Omental fat pad (tissue), 4 donors: ENCODE results near the gene CMTM2. TPM values are rescaled to one million over a fixed set of nuclear protein-coding genes. Genes with fewer than 3 reads are reported as not detected.

Experiments
- ATAC-seq: fragments of 150-250 bp; one replicate; pipeline ENCODE4 v1.9.1; 2016; ENCODE audit warnings: mild to moderate bottlenecking, moderate library complexity; ENCODE audit not compliant: low FRiP score
- DNase-seq: peaks from one replicate; pipeline ENCODE4 v3.0.0-alpha.2; 2019; ENCODE audit warnings: low spot score
- total RNA-seq, 4 donors: library from RNA; depleted of rRNA; stranded (reverse); fragments of >200 nt; gene quantifications; one replicate each; pipeline ENCODE4 v1.1.0, GENCODE V29; 2016
- TF ChIP-seq, protein P1 (sequence below), 3 donors: fragments of 450-650 bp; IDR thresholded peaks; one replicate each; pipeline ENCODE4 v1.5.1; 2016 to 2017; ENCODE audit warnings: antibody characterized with exemption in 3 of 3, mild to moderate bottlenecking in 3 of 3, moderate library complexity in 2 of 3

The CMTM2 gene
- total RNA-seq, 4 donors from 2014 or later, result 1.1 to 5.7 (median 1.2) TPM; not detected in 1

DNA sequence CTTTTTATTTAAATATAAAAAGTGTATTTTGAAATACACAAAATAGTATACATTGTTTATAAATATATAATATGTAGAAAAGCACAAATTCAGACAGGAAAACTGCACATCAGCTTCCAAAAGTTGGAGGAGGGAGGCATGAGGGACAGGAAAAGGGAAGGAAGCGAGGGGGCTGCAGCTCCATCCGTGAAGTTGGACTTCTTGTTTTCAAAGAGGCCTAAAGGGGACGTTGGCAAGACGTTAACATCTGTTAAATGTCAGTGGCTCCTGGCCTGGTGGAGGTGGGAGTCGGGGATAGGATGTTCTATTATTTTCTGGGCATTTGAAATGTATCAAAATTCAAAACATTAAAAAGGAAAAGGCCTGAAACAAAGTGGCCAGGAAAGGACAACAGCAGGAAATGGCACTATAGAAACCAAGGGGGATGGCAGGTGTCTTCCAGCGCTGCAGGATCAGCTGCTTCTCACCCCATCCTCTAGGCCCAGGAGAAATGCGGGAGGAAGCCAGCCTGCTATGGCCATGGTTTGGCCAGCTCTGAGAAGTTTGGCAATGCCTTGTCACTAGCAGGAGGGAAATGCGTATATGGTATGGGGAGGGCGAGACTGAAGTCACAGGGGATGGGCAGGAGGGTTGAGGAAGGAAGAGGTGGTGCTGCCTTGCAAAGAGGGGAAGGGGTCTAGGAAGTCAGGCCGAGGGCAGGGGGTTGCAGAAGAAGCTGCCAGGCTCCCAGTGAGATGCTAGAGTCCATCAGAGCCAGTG is 6.4 kb downstream of the CMTM2 start:
- DNase-seq (no peak), ATAC-seq (no peak)

DNA sequence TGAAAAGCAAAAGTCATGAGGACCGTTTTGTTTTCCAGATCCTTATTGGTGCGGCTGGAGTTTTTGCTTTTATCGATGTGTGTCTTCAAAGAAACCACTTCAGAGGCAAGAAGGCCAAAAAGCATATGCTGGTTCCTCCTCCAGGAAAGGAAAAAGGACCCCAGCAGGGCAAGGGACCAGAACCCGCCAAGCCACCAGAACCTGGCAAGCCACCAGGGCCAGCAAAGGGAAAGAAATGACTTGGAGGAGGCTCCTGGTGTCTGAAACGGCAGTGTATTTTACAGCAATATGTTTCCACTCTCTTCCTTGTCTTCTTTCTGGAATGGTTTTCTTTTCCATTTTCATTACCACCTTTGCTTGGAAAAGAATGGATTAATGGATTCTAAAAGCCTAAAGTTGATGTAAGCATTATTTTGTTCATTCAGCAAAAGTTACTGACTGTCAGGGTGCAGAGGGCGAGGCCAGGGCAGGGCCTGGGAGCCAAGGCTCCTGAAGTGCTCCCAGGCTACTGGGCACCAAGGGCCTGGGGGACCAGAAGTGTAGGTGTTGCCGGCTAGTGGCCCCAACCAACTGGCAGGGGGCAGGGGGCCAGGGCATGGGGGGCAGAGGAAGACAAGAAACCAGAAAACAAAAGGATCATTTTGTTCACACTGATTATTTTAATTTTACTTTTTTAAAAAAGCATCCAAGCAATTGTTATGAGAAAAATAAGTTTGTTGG is 8.8 kb downstream of the CMTM2 start:
- ATAC-seq, result no peak

More for the DNA sequence above, 6.4 kb downstream of the CMTM2 start:
- TF ChIP-seq, protein P1, sequence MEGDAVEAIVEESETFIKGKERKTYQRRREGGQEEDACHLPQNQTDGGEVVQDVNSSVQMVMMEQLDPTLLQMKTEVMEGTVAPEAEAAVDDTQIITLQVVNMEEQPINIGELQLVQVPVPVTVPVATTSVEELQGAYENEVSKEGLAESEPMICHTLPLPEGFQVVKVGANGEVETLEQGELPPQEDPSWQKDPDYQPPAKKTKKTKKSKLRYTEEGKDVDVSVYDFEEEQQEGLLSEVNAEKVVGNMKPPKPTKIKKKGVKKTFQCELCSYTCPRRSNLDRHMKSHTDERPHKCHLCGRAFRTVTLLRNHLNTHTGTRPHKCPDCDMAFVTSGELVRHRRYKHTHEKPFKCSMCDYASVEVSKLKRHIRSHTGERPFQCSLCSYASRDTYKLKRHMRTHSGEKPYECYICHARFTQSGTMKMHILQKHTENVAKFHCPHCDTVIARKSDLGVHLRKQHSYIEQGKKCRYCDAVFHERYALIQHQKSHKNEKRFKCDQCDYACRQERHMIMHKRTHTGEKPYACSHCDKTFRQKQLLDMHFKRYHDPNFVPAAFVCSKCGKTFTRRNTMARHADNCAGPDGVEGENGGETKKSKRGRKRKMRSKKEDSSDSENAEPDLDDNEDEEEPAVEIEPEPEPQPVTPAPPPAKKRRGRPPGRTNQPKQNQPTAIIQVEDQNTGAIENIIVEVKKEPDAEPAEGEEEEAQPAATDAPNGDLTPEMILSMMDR (IDR thresholded peaks at IDR 0.05), result no peak

DNA sequence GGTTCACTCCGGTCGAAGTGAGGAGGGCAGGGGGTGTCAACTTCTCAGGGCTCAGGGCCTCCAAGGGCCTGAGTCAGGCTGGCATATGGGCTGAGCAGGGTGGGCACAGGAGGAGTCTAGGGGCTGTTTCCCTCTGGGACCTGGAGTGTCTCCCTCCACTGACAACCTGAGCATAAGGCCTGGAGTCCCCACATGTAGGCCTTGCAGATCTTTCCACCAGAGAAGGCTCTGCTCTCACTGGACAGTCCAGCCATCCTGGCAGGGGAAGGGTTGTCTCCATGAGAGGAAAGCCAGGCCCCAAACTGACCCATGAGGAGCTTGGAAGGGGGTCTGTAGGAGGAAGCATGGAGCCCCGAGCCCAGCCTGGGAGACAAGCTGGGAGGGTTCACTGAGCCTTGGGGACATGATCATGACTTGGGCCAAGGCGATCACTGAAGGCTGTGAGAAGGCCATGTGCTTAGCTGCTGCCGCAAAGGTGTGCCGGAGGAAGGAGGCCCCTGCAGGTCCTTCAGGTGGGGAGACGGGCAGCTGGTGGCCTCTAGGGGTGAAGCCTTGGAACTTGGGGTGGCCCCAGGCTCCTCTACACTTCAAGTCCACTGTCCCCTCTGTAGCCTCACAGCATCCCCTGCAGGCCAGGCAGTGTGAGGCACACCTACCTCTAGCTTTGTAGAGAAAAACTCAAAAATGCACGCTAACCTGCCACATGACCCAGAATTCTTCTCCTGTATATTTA is 9.9 kb downstream of the CMTM2 start:
- TF ChIP-seq, protein P1 (IDR thresholded peaks at IDR 0.05), result no peak
- ATAC-seq (no peak), DNase-seq (no peak)

More for the DNA sequence above, 8.8 kb downstream of the CMTM2 start:
- no peak for DNase-seq
- TF ChIP-seq, protein P1 (IDR thresholded peaks at IDR 0.05), result no peak

DNA sequence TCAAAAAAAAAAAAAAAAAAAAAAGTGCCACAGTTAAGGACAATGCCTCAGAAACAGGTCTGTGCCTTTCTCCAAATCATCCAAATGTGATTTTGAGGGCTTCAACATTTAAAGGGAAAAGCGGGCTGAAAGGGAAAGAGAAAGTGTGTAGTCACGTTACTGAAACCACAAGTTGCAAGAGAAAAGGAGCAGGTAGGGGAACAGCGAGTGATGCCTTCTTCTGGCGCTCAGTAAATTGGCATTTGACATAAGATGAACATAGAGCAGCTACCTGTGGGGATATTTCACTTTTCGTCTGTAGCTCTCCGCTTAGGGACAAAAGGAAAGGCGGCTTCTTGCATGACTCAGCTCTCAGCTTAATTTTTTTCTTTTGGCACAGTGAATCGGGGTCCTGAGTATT is 11.1 kb downstream of the CMTM2 start:
- TF ChIP-seq, protein P1 (IDR thresholded peaks at IDR 0.05), result no peak
- DNase-seq, result no peak
- ATAC-seq, result no peak

DNA sequence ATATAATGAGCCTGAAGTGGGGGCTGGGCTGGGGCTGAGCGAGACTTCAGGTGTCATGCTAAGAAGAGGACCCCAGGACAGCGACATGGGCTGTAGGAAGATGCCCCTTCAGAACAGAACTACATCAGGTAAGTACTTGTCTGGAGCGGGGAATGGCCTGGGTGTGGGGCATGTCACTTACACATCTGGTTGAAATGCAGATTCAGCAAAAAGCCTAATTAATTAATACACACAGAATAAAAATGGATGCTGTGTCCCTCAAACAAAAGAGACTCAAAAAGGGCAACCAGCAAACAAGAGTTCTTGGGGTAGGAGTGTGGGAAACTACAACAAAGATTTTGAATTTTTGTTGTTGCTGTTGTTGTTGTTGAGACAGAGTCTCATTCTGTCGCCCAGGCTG is 11.8 kb downstream of the CMTM2 start:
- ATAC-seq, result no peak
- TF ChIP-seq, protein P1 (IDR thresholded peaks at IDR 0.05), result no peak
- DNase-seq, result no peak

DNA sequence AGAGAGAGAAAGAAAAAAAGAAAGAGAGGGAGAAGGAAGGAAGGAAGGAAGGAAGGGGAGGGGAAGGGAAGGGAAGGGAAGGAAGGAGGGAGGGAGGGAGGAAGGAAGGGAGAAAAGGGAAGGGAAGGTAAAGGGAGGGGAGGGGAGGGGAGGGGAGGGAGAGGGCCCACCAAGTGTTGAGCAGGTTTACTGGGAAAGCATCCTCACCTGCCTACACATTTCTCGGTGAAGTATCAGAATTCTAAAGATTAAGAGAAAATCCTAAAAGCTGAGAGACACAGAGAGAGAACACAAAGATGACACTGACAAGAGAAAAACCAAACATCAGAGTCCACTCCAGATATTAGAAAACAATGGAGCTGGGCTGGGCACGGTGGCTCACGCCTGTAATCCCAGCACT is 13.0 kb downstream of the CMTM2 start:
- ATAC-seq, result no peak
- TF ChIP-seq, protein P1 (IDR thresholded peaks at IDR 0.05), result no peak
- DNase-seq, result no peak
